ENCODE data around the gene ABCD4. TPM values are rescaled to one million over a fixed set of nuclear protein-coding genes. Genes with fewer than 3 reads are reported as not detected.

ABCD4 gene
- total and polyA plus RNA-seq, 2 of the 4 experiments (the other 2 are of a cell fraction) = 12.2 to 20.4 TPM

DNA sequence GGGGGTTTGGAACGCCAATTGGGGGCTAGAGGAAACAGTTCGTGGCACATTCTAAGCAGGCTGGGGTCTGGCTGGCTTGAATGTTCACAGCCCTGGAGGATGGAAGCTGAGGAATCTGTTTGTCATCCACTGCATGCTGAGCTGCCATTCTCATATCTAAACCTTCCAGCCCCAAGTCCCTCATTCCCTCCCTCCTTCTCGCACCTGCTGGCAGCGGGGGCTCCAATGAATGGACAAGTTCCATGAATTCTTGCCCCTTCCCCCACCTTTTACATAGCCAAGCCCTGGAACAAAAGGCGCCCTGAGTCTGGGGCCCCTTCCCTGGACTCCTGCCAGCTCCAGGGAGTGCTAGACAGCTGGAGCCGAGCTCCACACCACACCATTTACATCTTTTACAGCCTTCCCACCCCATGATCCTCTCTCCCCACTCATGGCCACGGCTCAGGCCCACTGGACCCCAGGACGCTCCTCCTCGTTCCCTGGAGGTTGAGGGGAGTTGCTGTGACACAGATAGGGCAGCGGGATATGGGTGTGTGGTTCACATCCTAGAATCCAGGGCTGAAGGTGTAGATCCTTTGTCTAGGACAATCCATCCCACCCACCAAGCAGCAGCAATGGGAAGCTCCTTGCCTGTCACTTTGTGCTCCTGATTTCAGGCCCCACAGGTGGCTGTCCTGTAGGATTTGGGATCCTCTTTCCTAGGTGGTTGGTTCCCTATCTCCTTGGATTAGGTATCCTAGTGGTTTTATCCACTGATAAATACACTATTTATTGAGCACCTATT lies 23.8 kb upstream of the ABCD4 start:
- no TSS peak for BruUV-seq (replicated peaks)
- H3K4me3 ChIP-seq (ENCODE audit: insufficient read depth, low read depth, low read length) = no peak overlapping the region
- WGBS, 2 experiments (ENCODE audit: extremely low coverage in 2 of 2, insufficient read length in 1 of 2) = 0% methylated on average over 1 of the region's 10 CpGs; no CpG with 5 or more reads in 1 of the 2 experiments
- H4K91ac ChIP-seq (ENCODE audit: insufficient read depth, low read depth, low read length) = no peak overlapping the region
- H3K36me3 ChIP-seq (ENCODE audit: control insufficient read depth, insufficient read depth, low read length) = no peaks in the 10 kb centered on the region
- H3K9ac ChIP-seq (ENCODE audit: low read depth, low read length) = no peak overlapping the region
- H2BK5ac ChIP-seq (ENCODE audit: low read depth, low read length, poor library complexity, severe bottlenecking) = no peak overlapping the region
- no peak overlapping the region for H3K4ac ChIP-seq (ENCODE audit: low read depth, low read length)
- H3K79me1 ChIP-seq (ENCODE audit: low read depth in 1 of 2, low read length in 2 of 2) = no peaks in the 10 kb centered on the region
- ChIA-PET POLR2A (ENCODE audit: unreplicated experiment) (no interaction called here), CTCF (interaction anchor here (0.8 to 1.3 kb wide), 2 partner anchors 25 to 149 kb away, joined by 3 to 5 read pairs; no protein-coding TSS in a partner anchor)
- H2BK20ac ChIP-seq (ENCODE audit: low read depth, low read length) = no peak overlapping the region
- H3K14ac ChIP-seq (replicated peaks; ENCODE audit: low read depth, low read length) = no peak overlapping the region
- H3K18ac ChIP-seq (ENCODE audit: low read depth, low read length) = no peak overlapping the region
- no peak overlapping the region for H2BK15ac ChIP-seq (ENCODE audit: low read depth, low read length)
- no peak overlapping the region for H2AK5ac ChIP-seq (ENCODE audit: low read depth, low read length)
- dilution Hi-C loops (cut with HindIII; ENCODE audit: low sequenced_read_pairs, unreplicated experiment) (no loop called here), in situ Hi-C loops (cut with MboI; ENCODE audit: low sequenced_read_pairs) (no loop called here), intact Hi-C loops (cut with micrococcal nuclease) (no loop called here)
- peak; percentile 32 for ATAC-seq (ENCODE audit: low read depth)
- H4K5ac ChIP-seq (ENCODE audit: low read depth, low read length) = no peak overlapping the region
- no peak overlapping the region for H3K56ac ChIP-seq (ENCODE audit: extremely low read depth, insufficient read depth, low read length)
- no peaks in the 10 kb centered on the region for H4K20me1 ChIP-seq (ENCODE audit: insufficient read depth, low read length)
- no peak overlapping the region for H4K8ac ChIP-seq (ENCODE audit: low read depth in 2 of 2, low read length in 2 of 2)
- no peak overlapping the region for H3K23ac ChIP-seq (ENCODE audit: low read depth, low read length)
- H2AK9ac ChIP-seq (replicated peaks; ENCODE audit: low read depth, low read length, poor library complexity) = no peak overlapping the region
- H2BK120ac ChIP-seq (ENCODE audit: low read depth, low read length) = no peak overlapping the region
- H3K9me1 ChIP-seq (ENCODE audit: insufficient read depth, low read length) = no peaks in the 10 kb centered on the region
- peak overlapping the region; percentile 17 for H2AFZ ChIP-seq (replicated peaks; ENCODE audit: low read length, poor library complexity)
- peaks cover 5% of the 10 kb centered on the region; the same call in 1 of the 2 replicates for H3K4me1 ChIP-seq (ENCODE audit: control insufficient read depth, insufficient read depth, low read length)
- DNase-seq = no peak
- peaks cover 24% of the 10 kb centered on the region for H3K27me3 ChIP-seq (ENCODE audit: control insufficient read depth, insufficient read depth, low read length)
- no peak overlapping the region for H3K4me2 ChIP-seq (ENCODE audit: low read depth, low read length)
- no peaks in the 10 kb centered on the region for H3K9me3 ChIP-seq (ENCODE audit: control insufficient read depth, insufficient read depth, low read length)
- TF ChIP-seq POLR2A (IDR thresholded peaks at IDR 0.05; ENCODE audit: low read depth, low read length) (no peak), CEBPB (IDR thresholded peaks at IDR 0.05; ENCODE audit: low read depth, low read length) (no peak), CHD1 (IDR thresholded peaks at IDR 0.05; ENCODE audit: low read depth, low read length) (no peak)
- no peak overlapping the region for H3K27ac ChIP-seq (ENCODE audit: insufficient read depth, low read length)

Measured in IMR-90 (cell line).